Measurements from ENCODE around the gene SLC6A18. TPM values are rescaled to one million over a fixed set of nuclear protein-coding genes. Genes with fewer than 3 reads are reported as not detected.

SLC6A18 gene
- total and polyA plus RNA-seq, 9 of the 15 experiments (the other 6 are each of a cell fraction or from before 2014, with no cell fraction given): not detected

DNA sequence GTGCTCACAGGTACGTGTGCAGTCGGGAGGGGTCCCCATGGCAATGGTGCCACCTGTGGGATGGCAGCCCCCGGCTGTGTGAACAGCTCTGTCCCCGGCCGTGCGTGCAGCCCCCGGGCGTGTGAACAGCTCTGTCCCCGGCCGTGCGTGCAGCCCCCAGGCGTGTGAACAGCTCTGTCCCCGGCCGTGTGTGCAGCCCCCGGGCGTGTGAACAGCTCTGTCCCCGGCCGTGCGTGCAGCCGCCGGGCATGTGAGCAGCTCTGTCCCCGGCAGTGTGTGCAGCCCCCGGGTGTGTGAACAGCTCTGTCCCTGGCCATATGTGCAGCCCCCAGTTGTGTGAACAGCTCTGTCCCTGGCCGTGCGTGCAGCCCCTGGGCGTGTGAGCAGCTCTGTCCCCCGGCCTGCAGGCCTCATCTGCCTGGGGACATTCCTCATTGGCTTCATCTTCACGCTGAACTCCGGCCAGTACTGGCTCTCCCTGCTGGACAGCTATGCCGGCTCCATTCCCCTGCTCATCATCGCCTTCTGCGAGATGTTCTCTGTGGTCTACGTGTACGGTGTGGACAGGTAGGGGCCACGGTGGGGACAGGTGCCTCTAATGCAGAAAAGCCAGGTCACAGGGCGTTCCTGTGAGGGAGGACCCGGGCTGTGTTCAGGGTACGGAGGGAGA is 5.9 kb upstream of the SLC6A18 start:
- in situ Hi-C loops (cut with MboI): no loop called here
- CTCF ChIA-PET (ENCODE audit: low intra/inter-chr PET ratio): no interaction called here

DNA sequence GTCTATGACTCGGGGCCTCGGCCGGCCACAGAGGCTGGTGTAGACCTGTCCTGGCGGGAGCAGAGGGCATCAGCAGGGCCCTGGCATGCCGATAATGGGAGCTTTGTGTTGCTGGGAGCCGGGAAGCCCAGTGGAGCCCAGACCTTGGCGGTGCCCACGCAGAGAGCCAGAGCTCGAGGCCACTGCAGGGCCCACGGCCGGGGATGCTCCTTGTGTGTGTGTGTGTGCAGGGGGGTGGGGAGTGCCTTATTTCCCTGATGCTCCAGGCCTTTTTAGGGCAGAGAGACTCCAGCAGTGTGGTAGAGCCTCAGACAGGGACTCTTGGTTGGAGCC is 5.4 kb upstream of the SLC6A18 start:
- Histone ChIP-seq H3K9me1 (ENCODE audit: control insufficient read depth, insufficient read depth, low read length) (no peaks in the 10 kb centered on the region), H4K20me1 (replicated peaks; ENCODE audit: control insufficient read depth, insufficient read depth, low read length) (no peaks in the 10 kb centered on the region; the same call in none of the 2 replicates), H3K9ac (ENCODE audit: insufficient read depth in 1 of 2, low read depth in 2 of 2, low read length in 2 of 2) (no peak overlapping the region), H3K4me3 (no peak overlapping the region), H3K36me3 (ENCODE audit: control insufficient read depth, insufficient read depth, low read length) (no peaks in the 10 kb centered on the region), H3K4me1 (replicated peaks in 1 of 2; ENCODE audit: control insufficient read depth in 2 of 2, insufficient read depth in 2 of 2, low read length in 2 of 2) (peaks cover 0 to 30% of the 10 kb centered on the region in 2 experiments; a peak in 1 of 5 replicates), H3K9me3 (replicated peaks; ENCODE audit: control insufficient read depth, insufficient read depth, low read depth, low read length) (no peaks in the 10 kb centered on the region; the same call in 1 of the 2 replicates), H2AFZ (ENCODE audit: low read depth, low read length) (no peak overlapping the region), H3K4me2 (ENCODE audit: insufficient read depth, low read length) (no peak overlapping the region), H3K27me3 (ENCODE audit: control insufficient read depth in 2 of 2, insufficient read depth in 2 of 2, low read length in 2 of 2) (peaks cover 31 to 75% of the 10 kb centered on the region in 2 experiments; a peak in 4 of 5 replicates), H3K27ac (ENCODE audit: extremely low read depth, low read depth, low read length) (no peak overlapping the region), H3K79me2 (ENCODE audit: control insufficient read depth, insufficient read depth, low read length) (no peaks in the 10 kb centered on the region)
- POLR2A ChIA-PET: no interaction called here
- no TSS peak for BruUV-seq (replicated peaks)
- DNase-seq (ENCODE audit: extremely low read depth in 1 of 4, low spot score in 3 of 4): no peak
- ATAC-seq: no peak
- CTCF ChIA-PET (ENCODE audit: low intra/inter-chr PET ratio): no interaction called here
- no peak for FAIRE-seq
- in situ Hi-C loops (cut with MboI) (no loop called here), intact Hi-C loops (cut with micrococcal nuclease) (no loop called here)
- WGBS (ENCODE audit: insufficient coverage, low coverage, missing lambda C conversion rate): 6% methylated on average over 11 of the region's 11 CpGs
- TF ChIP-seq, protein P1, sequence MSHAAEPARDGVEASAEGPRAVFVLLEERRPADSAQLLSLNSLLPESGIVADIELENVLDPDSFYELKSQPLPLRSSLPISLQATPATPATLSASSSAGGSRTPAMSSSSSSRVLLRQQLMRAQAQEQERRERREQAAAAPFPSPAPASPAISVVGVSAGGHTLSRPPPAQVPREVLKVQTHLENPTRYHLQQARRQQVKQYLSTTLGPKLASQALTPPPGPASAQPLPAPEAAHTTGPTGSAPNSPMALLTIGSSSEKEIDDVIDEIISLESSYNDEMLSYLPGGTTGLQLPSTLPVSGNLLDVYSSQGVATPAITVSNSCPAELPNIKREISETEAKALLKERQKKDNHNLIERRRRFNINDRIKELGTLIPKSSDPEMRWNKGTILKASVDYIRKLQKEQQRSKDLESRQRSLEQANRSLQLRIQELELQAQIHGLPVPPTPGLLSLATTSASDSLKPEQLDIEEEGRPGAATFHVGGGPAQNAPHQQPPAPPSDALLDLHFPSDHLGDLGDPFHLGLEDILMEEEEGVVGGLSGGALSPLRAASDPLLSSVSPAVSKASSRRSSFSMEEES (CRISPR knock-in tag; IDR thresholded peaks at IDR 0.05): no peak
- TF ChIP-seq HNRNPK (IDR thresholded peaks at IDR 0.05; ENCODE audit: low read depth, low read length, poor library complexity, severe bottlenecking) (no peak), ZNF146 (CRISPR knock-in tag; IDR thresholded peaks at IDR 0.05; ENCODE audit: unreplicated experiment) (no peak), ZNF444 (CRISPR knock-in tag; IDR thresholded peaks at IDR 0.05) (no peak), SAP30 (IDR thresholded peaks at IDR 0.05; ENCODE audit: borderline replicate concordance, insufficient read depth, low read depth, low read length, poor library complexity, severe bottlenecking) (no peak)
- TF ChIP-seq, protein P2, sequence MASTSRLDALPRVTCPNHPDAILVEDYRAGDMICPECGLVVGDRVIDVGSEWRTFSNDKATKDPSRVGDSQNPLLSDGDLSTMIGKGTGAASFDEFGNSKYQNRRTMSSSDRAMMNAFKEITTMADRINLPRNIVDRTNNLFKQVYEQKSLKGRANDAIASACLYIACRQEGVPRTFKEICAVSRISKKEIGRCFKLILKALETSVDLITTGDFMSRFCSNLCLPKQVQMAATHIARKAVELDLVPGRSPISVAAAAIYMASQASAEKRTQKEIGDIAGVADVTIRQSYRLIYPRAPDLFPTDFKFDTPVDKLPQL (IDR thresholded peaks at IDR 0.05; ENCODE audit: extremely low read depth, insufficient read length): no peak
- TF ChIP-seq, protein P3, sequence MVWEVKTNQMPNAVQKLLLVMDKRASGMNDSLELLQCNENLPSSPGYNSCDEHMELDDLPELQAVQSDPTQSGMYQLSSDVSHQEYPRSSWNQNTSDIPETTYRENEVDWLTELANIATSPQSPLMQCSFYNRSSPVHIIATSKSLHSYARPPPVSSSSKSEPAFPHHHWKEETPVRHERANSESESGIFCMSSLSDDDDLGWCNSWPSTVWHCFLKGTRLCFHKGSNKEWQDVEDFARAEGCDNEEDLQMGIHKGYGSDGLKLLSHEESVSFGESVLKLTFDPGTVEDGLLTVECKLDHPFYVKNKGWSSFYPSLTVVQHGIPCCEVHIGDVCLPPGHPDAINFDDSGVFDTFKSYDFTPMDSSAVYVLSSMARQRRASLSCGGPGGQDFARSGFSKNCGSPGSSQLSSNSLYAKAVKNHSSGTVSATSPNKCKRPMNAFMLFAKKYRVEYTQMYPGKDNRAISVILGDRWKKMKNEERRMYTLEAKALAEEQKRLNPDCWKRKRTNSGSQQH (CRISPR knock-in tag; IDR thresholded peaks at IDR 0.05): no peak

More for the DNA sequence above, 5.9 kb upstream of the SLC6A18 start:
- no peaks in the 10 kb centered on the region; the same call in none of the 2 replicates for H4K20me1 ChIP-seq (replicated peaks; ENCODE audit: control insufficient read depth, insufficient read depth, low read length)
- intact Hi-C loops (cut with micrococcal nuclease): no loop called here
- ATAC-seq (no peak; the same call in 1 of the 3 replicates), FAIRE-seq (no peak), DNase-seq (ENCODE audit: extremely low read depth in 1 of 4, low spot score in 3 of 4) (no peak)
- H3K4me2 ChIP-seq (ENCODE audit: insufficient read depth, low read length): no peak overlapping the region
- no peaks in the 10 kb centered on the region for H3K36me3 ChIP-seq (ENCODE audit: control insufficient read depth, insufficient read depth, low read length)
- no peaks in the 10 kb centered on the region for H3K79me2 ChIP-seq (ENCODE audit: control insufficient read depth, insufficient read depth, low read length)
- TF ChIP-seq HMG20B (CRISPR knock-in tag; IDR thresholded peaks at IDR 0.05): no peak
- TF ChIP-seq DIDO1 (tag; IDR thresholded peaks at IDR 0.05; ENCODE audit: low read depth): no peak
- no peak for TF ChIP-seq ZSCAN32 (CRISPR knock-in tag; IDR thresholded peaks at IDR 0.05)
- peak; percentile 19; the same call in 1 of the 2 replicates for TF ChIP-seq POLR2G (IDR thresholded peaks at IDR 0.05; ENCODE audit: low read depth, low read length)
- no peak for TF ChIP-seq ZNF124 (CRISPR knock-in tag; IDR thresholded peaks at IDR 0.05)
- TF ChIP-seq TAL1 (IDR thresholded peaks at IDR 0.05): no peak
- TF ChIP-seq ESRRB (CRISPR knock-in tag; IDR thresholded peaks at IDR 0.05; ENCODE audit: borderline replicate concordance): no peak
- TF ChIP-seq RBFOX2 (IDR thresholded peaks at IDR 0.05; ENCODE audit: low read depth, low read length): no peak
- H3K9me3 ChIP-seq (replicated peaks; ENCODE audit: control insufficient read depth, insufficient read depth, low read depth, low read length): no peaks in the 10 kb centered on the region; the same call in 1 of the 2 replicates
- WGBS (ENCODE audit: insufficient coverage, low coverage, missing lambda C conversion rate): 14% methylated on average over 27 of the region's 38 CpGs
- no peak overlapping the region for H3K27ac ChIP-seq (ENCODE audit: extremely low read depth, low read depth, low read length)
- H3K9ac ChIP-seq (ENCODE audit: insufficient read depth in 1 of 2, low read depth in 2 of 2, low read length in 2 of 2): no peak overlapping the region
- no peak overlapping the region for H3K4me3 ChIP-seq
- POLR2A ChIA-PET: interaction anchor here (0.7 to 0.9 kb wide), 2 partner anchors 17 to 50 kb away, joined by 3 to 4 read pairs; no protein-coding TSS in a partner anchor
- no peaks in the 10 kb centered on the region for H3K9me1 ChIP-seq (ENCODE audit: control insufficient read depth, insufficient read depth, low read length)
- H3K27me3 ChIP-seq (ENCODE audit: control insufficient read depth in 2 of 2, insufficient read depth in 2 of 2, low read length in 2 of 2): peaks cover 26 to 70% of the 10 kb centered on the region in 2 experiments; a peak in 4 of 5 replicates
- H2AFZ ChIP-seq (ENCODE audit: low read depth, low read length): no peak overlapping the region
- H3K4me1 ChIP-seq (replicated peaks in 1 of 2; ENCODE audit: control insufficient read depth in 2 of 2, insufficient read depth in 2 of 2, low read length in 2 of 2): peaks cover 0 to 28% of the 10 kb centered on the region in 2 experiments; a peak in 1 of 5 replicates
- no TSS peak for BruUV-seq (replicated peaks)

Measured in K562 (cell line).